SK-N-SH treated with all-trans-retinoic acid at 6 μM for 48 hours (cell line): ENCODE results near the gene CSE1L.
A peak's percentile ranks its signal among the peaks of the same experiment; 100 is the strongest.

Source experiments
- ATAC-seq: fragments of 200-7000 bp; cut with Tn5 transposase; 3 replicates; pipeline ENCODE4 v1.9.1; 2020; ENCODE audit warnings: mild to moderate bottlenecking, moderate library complexity
- ARNTL ChIP-seq: fragments of 450-650 bp; formaldehyde crosslinking; IDR thresholded peaks from 2 replicates; pipeline ENCODE4 v1.5.0; 2020; ENCODE audit warnings: low read depth, mild to moderate bottlenecking, moderate library complexity, borderline replicate concordance
- CSDC2 ChIP-seq: fragments of 250-450 bp; sonication (Bioruptor Pico); IDR thresholded peaks from 2 replicates; pipeline ENCODE4 v1.5.0; 2020; ENCODE audit warnings: mild to moderate bottlenecking, moderate library complexity
- ESRRG ChIP-seq: fragments of 250-450 bp; sonication (Bioruptor Pico); IDR thresholded peaks from 2 replicates; pipeline ENCODE4 v1.6.1; 2021; ENCODE audit warnings: mild to moderate bottlenecking
- GLIS3 ChIP-seq: fragments of 250-450 bp; sonication (Bioruptor Pico); IDR thresholded peaks from 2 replicates; pipeline ENCODE4 v1.5.0; 2020; ENCODE audit warnings: mild to moderate bottlenecking, moderate library complexity
- ISL1 ChIP-seq: fragments of 250-450 bp; sonication (Bioruptor Pico); IDR thresholded peaks from 2 replicates; pipeline ENCODE4 v2.1.2; 2022; ENCODE audit warnings: mild to moderate bottlenecking, moderate library complexity
- OSR1 ChIP-seq: fragments of 250-450 bp; sonication (Bioruptor Pico); IDR thresholded peaks from 2 replicates; pipeline ENCODE4 v1.8.0; 2022; ENCODE audit warnings: moderate library complexity, mild to moderate bottlenecking, inconsistent platforms
- PPARA ChIP-seq: fragments of 250-450 bp; sonication (Bioruptor Pico); IDR thresholded peaks from 2 replicates; pipeline ENCODE4 v1.5.0; 2020; ENCODE audit warnings: mild to moderate bottlenecking, borderline replicate concordance
- RARB ChIP-seq: fragments of 250-450 bp; sonication (Bioruptor Pico); IDR thresholded peaks from 2 replicates; pipeline ENCODE4 v1.8.0; 2021; ENCODE audit warnings: mild to moderate bottlenecking, moderate library complexity
- SNAI2 ChIP-seq: fragments of 250-450 bp; sonication (Bioruptor Pico); IDR thresholded peaks from 2 replicates; pipeline ENCODE4 v1.5.0; 2020; ENCODE audit warnings: mild to moderate bottlenecking, moderate library complexity
- TCF4 ChIP-seq: fragments of 250-450 bp; sonication (Bioruptor Pico); IDR thresholded peaks from 2 replicates; pipeline ENCODE4 v1.8.0; 2021; ENCODE audit warnings: mild to moderate bottlenecking, moderate library complexity, borderline replicate concordance
- TOX ChIP-seq: fragments of 250-450 bp; sonication (Bioruptor Pico); IDR thresholded peaks from 2 replicates; pipeline ENCODE4 v1.8.0; 2021; ENCODE audit warnings: mild to moderate bottlenecking, moderate library complexity, borderline replicate concordance
- ZC3H10 ChIP-seq: fragments of 250-450 bp; sonication (Bioruptor Pico); IDR thresholded peaks from 2 replicates; pipeline ENCODE4 v1.5.1; 2021; ENCODE audit warnings: mild to moderate bottlenecking, moderate library complexity
- ZFP3 ChIP-seq: fragments of 250-450 bp; sonication (Bioruptor Pico); IDR thresholded peaks from 2 replicates; pipeline ENCODE4 v1.5.0; 2020; ENCODE audit warnings: mild to moderate bottlenecking, moderate library complexity
- ZFP30 ChIP-seq: fragments of 450-650 bp; formaldehyde crosslinking; IDR thresholded peaks from 2 replicates; pipeline ENCODE4 v1.5.0; 2022; ENCODE audit warnings: mild to moderate bottlenecking, moderate library complexity
- ZNF565 ChIP-seq: fragments of 450-650 bp; formaldehyde crosslinking; conservative IDR thresholded peaks from 2 replicates; pipeline ENCODE4 v1.5.0; 2020; ENCODE audit warnings: low read depth, mild to moderate bottlenecking, moderate library complexity
- ZNF70 ChIP-seq: fragments of 450-650 bp; formaldehyde crosslinking; IDR thresholded peaks from 2 replicates; pipeline ENCODE4 v1.5.0; 2020; ENCODE audit warnings: mild to moderate bottlenecking, moderate library complexity
- ZNF8 ChIP-seq: fragments of 450-650 bp; formaldehyde crosslinking; IDR thresholded peaks from 2 replicates; pipeline ENCODE4 v1.5.0; 2020; ENCODE audit warnings: mild to moderate bottlenecking, moderate library complexity
- TF ChIP-seq, protein P1 (sequence below): fragments of 250-450 bp; sonication (Bioruptor Pico); IDR thresholded peaks from 2 replicates; pipeline ENCODE4 v1.5.0; 2020; ENCODE audit warnings: mild to moderate bottlenecking, moderate library complexity
- TF ChIP-seq, protein P2 (sequence below): fragments of 250-450 bp; sonication (Bioruptor Pico); IDR thresholded peaks from 2 replicates; pipeline ENCODE4 v1.5.1; 2021; ENCODE audit warnings: mild to moderate bottlenecking, moderate library complexity
- TF ChIP-seq, protein P3 (sequence below): fragments of 250-450 bp; sonication (Bioruptor Pico); IDR thresholded peaks from 2 replicates; pipeline ENCODE4 v1.5.1; 2020; ENCODE audit warnings: low read depth, mild to moderate bottlenecking, moderate library complexity
- TF ChIP-seq, protein P4 (sequence below): fragments of 250-450 bp; sonication (Bioruptor Pico); IDR thresholded peaks from 2 replicates; pipeline ENCODE4 v1.8.0; 2021; ENCODE audit warnings: low read depth, mild to moderate bottlenecking, moderate library complexity, borderline replicate concordance
- TF ChIP-seq, protein P5 (sequence below): fragments of 250-450 bp; sonication (Bioruptor Pico); IDR thresholded peaks from 2 replicates; pipeline ENCODE4 v1.8.0; 2020; ENCODE audit warnings: mild to moderate bottlenecking, moderate library complexity, borderline replicate concordance

Gene CSE1L

DNA sequence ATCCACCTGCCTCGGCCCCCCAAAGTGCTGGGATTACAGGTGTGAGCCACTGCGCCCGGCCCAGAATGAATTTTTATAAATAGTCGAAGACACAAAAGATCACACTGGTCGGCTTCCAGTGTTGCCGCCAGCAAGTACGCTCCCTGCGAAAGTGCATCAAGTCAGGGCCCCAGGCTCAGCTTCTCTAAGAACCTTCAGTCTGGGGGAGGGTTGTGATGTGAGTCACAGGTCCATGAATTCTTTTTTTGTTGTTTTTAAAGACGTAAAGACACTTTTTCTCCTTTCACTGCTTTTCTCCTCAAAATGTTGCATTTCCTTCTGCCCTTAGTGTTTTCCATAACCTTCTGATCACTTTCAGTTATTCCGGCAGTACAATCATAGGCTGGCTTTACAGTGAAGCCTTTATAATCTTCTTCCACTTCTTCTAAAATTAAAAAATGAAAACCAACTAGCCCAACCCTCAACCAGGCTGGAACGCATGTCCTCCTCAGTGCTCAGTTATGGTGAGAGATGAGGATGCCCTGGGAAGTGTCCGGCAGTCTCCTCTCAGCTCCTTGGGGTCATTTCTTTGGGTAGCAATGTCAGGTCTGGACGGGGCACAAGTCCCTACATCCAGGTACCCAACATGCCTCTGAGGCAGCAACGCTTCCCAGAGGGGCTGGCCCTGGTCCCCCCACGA, 66.6 kb downstream of the CSE1L start:
- ATAC-seq, result no peak
- TF ChIP-seq ZFP30 (CRISPR knock-in tag), result no peak
- no peak for TF ChIP-seq TOX (CRISPR knock-in tag)
- TF ChIP-seq, protein P1, sequence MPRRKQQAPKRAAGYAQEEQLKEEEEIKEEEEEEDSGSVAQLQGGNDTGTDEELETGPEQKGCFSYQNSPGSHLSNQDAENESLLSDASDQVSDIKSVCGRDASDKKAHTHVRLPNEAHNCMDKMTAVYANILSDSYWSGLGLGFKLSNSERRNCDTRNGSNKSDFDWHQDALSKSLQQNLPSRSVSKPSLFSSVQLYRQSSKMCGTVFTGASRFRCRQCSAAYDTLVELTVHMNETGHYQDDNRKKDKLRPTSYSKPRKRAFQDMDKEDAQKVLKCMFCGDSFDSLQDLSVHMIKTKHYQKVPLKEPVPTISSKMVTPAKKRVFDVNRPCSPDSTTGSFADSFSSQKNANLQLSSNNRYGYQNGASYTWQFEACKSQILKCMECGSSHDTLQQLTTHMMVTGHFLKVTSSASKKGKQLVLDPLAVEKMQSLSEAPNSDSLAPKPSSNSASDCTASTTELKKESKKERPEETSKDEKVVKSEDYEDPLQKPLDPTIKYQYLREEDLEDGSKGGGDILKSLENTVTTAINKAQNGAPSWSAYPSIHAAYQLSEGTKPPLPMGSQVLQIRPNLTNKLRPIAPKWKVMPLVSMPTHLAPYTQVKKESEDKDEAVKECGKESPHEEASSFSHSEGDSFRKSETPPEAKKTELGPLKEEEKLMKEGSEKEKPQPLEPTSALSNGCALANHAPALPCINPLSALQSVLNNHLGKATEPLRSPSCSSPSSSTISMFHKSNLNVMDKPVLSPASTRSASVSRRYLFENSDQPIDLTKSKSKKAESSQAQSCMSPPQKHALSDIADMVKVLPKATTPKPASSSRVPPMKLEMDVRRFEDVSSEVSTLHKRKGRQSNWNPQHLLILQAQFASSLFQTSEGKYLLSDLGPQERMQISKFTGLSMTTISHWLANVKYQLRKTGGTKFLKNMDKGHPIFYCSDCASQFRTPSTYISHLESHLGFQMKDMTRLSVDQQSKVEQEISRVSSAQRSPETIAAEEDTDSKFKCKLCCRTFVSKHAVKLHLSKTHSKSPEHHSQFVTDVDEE, result no peak
- TF ChIP-seq TCF4 (CRISPR knock-in tag), result no peak
- TF ChIP-seq, protein P2, sequence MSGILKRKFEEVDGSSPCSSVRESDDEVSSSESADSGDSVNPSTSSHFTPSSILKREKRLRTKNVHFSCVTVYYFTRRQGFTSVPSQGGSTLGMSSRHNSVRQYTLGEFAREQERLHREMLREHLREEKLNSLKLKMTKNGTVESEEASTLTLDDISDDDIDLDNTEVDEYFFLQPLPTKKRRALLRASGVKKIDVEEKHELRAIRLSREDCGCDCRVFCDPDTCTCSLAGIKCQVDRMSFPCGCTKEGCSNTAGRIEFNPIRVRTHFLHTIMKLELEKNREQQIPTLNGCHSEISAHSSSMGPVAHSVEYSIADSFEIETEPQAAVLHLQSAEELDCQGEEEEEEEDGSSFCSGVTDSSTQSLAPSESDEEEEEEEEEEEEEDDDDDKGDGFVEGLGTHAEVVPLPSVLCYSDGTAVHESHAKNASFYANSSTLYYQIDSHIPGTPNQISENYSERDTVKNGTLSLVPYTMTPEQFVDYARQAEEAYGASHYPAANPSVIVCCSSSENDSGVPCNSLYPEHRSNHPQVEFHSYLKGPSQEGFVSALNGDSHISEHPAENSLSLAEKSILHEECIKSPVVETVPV (CRISPR knock-in tag), result no peak
- no peak for TF ChIP-seq ZFP3 (CRISPR knock-in tag)
- TF ChIP-seq ZNF8 (CRISPR knock-in tag), result no peak
- TF ChIP-seq OSR1 (CRISPR knock-in tag), result no peak
- TF ChIP-seq RARB, result no peak
- TF ChIP-seq, protein P3, sequence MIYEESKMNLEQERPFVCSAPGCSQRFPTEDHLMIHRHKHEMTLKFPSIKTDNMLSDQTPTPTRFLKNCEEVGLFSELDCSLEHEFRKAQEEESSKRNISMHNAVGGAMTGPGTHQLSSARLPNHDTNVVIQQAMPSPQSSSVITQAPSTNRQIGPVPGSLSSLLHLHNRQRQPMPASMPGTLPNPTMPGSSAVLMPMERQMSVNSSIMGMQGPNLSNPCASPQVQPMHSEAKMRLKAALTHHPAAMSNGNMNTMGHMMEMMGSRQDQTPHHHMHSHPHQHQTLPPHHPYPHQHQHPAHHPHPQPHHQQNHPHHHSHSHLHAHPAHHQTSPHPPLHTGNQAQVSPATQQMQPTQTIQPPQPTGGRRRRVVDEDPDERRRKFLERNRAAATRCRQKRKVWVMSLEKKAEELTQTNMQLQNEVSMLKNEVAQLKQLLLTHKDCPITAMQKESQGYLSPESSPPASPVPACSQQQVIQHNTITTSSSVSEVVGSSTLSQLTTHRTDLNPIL (CRISPR knock-in tag), result no peak
- TF ChIP-seq, protein P4, sequence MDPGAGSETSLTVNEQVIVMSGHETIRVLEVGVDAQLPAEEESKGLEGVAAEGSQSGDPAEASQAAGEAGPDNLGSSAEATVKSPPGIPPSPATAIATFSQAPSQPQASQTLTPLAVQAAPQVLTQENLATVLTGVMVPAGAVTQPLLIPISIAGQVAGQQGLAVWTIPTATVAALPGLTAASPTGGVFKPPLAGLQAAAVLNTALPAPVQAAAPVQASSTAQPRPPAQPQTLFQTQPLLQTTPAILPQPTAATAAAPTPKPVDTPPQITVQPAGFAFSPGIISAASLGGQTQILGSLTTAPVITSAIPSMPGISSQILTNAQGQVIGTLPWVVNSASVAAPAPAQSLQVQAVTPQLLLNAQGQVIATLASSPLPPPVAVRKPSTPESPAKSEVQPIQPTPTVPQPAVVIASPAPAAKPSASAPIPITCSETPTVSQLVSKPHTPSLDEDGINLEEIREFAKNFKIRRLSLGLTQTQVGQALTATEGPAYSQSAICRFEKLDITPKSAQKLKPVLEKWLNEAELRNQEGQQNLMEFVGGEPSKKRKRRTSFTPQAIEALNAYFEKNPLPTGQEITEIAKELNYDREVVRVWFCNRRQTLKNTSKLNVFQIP, result no peak
- TF ChIP-seq CSDC2 (CRISPR knock-in tag), result no peak
- TF ChIP-seq ZNF565 (CRISPR knock-in tag), result no peak
- no peak for TF ChIP-seq ISL1 (CRISPR knock-in tag)
- no peak for TF ChIP-seq ZC3H10 (CRISPR knock-in tag)
- TF ChIP-seq, protein P5, sequence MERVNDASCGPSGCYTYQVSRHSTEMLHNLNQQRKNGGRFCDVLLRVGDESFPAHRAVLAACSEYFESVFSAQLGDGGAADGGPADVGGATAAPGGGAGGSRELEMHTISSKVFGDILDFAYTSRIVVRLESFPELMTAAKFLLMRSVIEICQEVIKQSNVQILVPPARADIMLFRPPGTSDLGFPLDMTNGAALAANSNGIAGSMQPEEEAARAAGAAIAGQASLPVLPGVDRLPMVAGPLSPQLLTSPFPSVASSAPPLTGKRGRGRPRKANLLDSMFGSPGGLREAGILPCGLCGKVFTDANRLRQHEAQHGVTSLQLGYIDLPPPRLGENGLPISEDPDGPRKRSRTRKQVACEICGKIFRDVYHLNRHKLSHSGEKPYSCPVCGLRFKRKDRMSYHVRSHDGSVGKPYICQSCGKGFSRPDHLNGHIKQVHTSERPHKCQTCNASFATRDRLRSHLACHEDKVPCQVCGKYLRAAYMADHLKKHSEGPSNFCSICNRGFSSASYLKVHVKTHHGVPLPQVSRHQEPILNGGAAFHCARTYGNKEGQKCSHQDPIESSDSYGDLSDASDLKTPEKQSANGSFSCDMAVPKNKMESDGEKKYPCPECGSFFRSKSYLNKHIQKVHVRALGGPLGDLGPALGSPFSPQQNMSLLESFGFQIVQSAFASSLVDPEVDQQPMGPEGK, result no peak
- TF ChIP-seq GLIS3 (CRISPR knock-in tag), result no peak

DNA sequence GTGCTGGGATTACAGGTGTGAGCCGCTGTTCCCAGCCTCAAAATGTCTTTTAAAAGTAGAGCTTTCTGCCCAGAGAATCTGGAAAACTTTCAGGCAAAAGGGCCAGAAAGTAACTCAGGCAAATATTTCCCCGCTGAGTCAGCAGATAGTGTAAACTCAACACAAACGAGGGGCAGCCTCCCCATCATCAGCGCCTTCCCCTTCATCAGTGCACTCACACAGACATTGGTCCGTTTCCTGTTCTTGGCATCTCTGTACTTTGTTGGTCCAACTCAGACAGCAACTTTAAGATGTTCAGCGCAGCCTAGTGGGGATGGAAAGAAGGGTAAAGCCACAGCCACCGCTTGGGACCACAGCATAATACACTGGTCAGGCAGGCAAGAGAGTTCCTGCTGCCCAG, 69.5 kb downstream of the CSE1L start:
- TF ChIP-seq CSDC2 (CRISPR knock-in tag) (no peak), OSR1 (CRISPR knock-in tag) (no peak), ZNF70 (CRISPR knock-in tag) (no peak), SNAI2 (CRISPR knock-in tag) (no peak), ISL1 (CRISPR knock-in tag) (no peak), ZNF565 (CRISPR knock-in tag) (no peak), PPARA (no peak), ZFP30 (CRISPR knock-in tag) (no peak), ZFP3 (CRISPR knock-in tag) (no peak), TCF4 (CRISPR knock-in tag) (no peak), GLIS3 (CRISPR knock-in tag) (no peak), RARB (no peak), ARNTL (CRISPR knock-in tag) (no peak), ESRRG (CRISPR knock-in tag) (no peak)
- TF ChIP-seq, protein P3 (CRISPR knock-in tag), result no peak
- TF ChIP-seq, protein P5, result no peak
- TF ChIP-seq, protein P4, result no peak
- ATAC-seq, result 0 out of 3 replicates have a peak, but pooled peaks have one; percentile 28
